SIG-M5 treated with dmso at 0.1 percent for 504 hours (cell line): ENCODE data around the gene FTCD.

ENCODE experiments used
- DNase-seq: peaks from one replicate; lab custom pipeline; 2025; ENCODE audit not compliant: unreplicated experiment; lab: John Stamatoyannopoulos, UW

FTCD gene

GRCh38 chr21:46093668-46094400 is 61.5 kb downstream of the FTCD start:
- DNase-seq, result no peak

GRCh38 chr21:46092811-46093667 is 62.3 kb downstream of the FTCD start:
- DNase-seq, result no peak

- no peak for DNase-seq
Measured at GRCh38 chr21:46092026-46092764, 63.2 kb downstream of the FTCD start.

GRCh38 chr21:46091631-46092025 is 63.8 kb downstream of the FTCD start:
- DNase-seq, result no peak

- no peak for DNase-seq
Measured at GRCh38 chr21:46091118-46091517, 64.3 kb downstream of the FTCD start.

GRCh38 chr21:46089285-46089684 is 66.1 kb downstream of the FTCD start:
- no peak for DNase-seq

GRCh38 chr21:46088189-46088588 is 67.2 kb downstream of the FTCD start:
- DNase-seq, result no peak

- no peak for DNase-seq
Measured at GRCh38 chr21:46087641-46088040, 67.7 kb downstream of the FTCD start.
